Stomach (tissue), 4 donors: Measurements from ENCODE around the gene DLGAP1.

Source experiments
- CTCF ChIP-seq, 7 experiments: fragments of 450-650 bp in 4 of 7; fragments of 200-600 bp in 3 of 7; sonication (generic) in 3 of 7; IDR thresholded peaks; one replicate each; pipeline ENCODE4 v1.5.1; 2016 to 2019; ENCODE audit warnings: antibody characterized with exemption in 7 of 7, control low read depth in 2 of 7, mild to moderate bottlenecking in 1 of 7
- EP300 ChIP-seq: sonication (generic); formaldehyde crosslinking; IDR thresholded peaks from one replicate; pipeline ENCODE4 v1.6.1; 2017; ENCODE audit warnings: antibody characterized with exemption
- POLR2AphosphoS5 ChIP-seq, 3 donors: sonication (generic); formaldehyde crosslinking; IDR thresholded peaks; one replicate each; pipeline ENCODE4 v1.6.1; 2016; ENCODE audit warnings: antibody characterized with exemption in 3 of 3

- TF ChIP-seq CTCF (IDR thresholded peaks at IDR 0.05) (no peak), POLR2AphosphoS5 (IDR thresholded peaks at IDR 0.05) (no peak), EP300 (no peak)
These were observed 763.4 kb downstream of the DLGAP1 start for GRCh38 chr18:3691705-3692104.
